BE2C (cell line): ENCODE data around the gene TNPO3.

Experiments
- DNase-seq: peaks from one replicate; pipeline ENCODE4 v3.0.0-alpha.2; 2020
- H3K27me3 ChIP-seq: fragments of 250-450 bp; sonication (Bioruptor Pico); 2 replicates; pipeline ENCODE4 v1.5.1; 2020; ENCODE audit warnings: mild to moderate bottlenecking
- H3K36me3 ChIP-seq: fragments of 250-450 bp; sonication (Bioruptor Pico); 2 replicates; pipeline ENCODE4 v1.5.1; 2020; ENCODE audit warnings: mild to moderate bottlenecking
- H3K4me1 ChIP-seq: fragments of 250-450 bp; sonication (Bioruptor Pico); 2 replicates; pipeline ENCODE4 v1.5.1; 2020
- H3K4me3 ChIP-seq: 2 replicates; pipeline ENCODE4 v1.5.1; 2011; ENCODE audit warnings: low read depth, low read length
- H3K9me3 ChIP-seq: fragments of 250-450 bp; sonication (Bioruptor Pico); 2 replicates; pipeline ENCODE4 v1.5.1; 2020
- CTCF ChIP-seq: IDR thresholded peaks from 2 replicates; pipeline ENCODE4 v1.5.1; 2012; ENCODE audit warnings: mild to moderate bottlenecking, low read depth, low read length

Gene TNPO3

DNA sequence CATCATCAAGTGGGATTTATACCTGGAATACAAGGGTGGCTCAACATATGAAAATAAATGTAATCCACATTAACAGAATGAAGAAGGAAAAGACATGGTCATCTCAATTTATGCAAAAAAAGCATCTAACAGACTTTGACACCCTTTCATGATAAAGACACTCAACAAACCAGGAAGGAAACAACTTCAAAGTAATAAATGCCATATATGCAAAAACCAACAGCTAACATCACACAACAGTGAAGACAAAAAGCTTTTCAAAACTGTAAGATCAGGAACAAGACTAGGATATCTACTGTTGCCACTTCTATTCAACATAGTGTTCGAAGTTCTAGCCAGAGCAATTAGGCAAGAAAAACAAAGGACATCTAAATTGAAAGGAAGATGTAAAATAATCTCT, 22.9 kb downstream of the TNPO3 start:
- no peak for DNase-seq
- Histone ChIP-seq H3K27me3 (no peaks in the 10 kb centered on the region), H3K9me3 (no peaks in the 10 kb centered on the region; the same call in 1 of the 2 replicates), H3K36me3 (peaks cover 20% of the 10 kb centered on the region), H3K4me3 (no peak overlapping the region), H3K4me1 (no peaks in the 10 kb centered on the region)
- TF ChIP-seq CTCF = no peak

GRCh38 chr7:129030440-129030839, 24.5 kb downstream of the TNPO3 start:
- no peak for TF ChIP-seq CTCF
- Histone ChIP-seq H3K36me3 (peaks cover 20% of the 10 kb centered on the region), H3K4me1 (no peaks in the 10 kb centered on the region), H3K9me3 (no peaks in the 10 kb centered on the region; the same call in 1 of the 2 replicates), H3K27me3 (no peaks in the 10 kb centered on the region), H3K4me3 (no peak overlapping the region)
- no peak for DNase-seq

DNA sequence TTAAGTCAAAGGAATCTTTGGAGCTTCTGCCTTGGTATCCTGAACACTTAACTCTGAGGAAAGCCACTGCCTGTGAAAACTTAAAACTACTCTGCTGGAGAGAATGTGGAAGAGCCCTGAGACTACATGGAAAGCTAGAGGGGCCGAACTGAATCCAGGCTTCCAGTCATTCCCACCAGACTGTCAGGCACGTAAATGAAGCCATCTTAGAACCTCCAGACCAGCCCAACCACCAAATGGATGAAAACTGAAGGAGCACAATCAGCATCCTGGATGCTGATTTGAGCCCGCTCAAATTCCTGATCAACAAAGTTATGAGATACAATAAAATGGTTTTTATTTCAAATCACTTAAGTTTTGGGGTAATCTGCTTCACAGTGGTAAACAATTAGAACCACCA, 30.8 kb downstream of the TNPO3 start:
- DNase-seq = no peak
- Histone ChIP-seq H3K27me3 (no peaks in the 10 kb centered on the region), H3K4me3 (no peak overlapping the region), H3K36me3 (no peaks in the 10 kb centered on the region), H3K4me1 (no peaks in the 10 kb centered on the region), H3K9me3 (no peaks in the 10 kb centered on the region)
- TF ChIP-seq CTCF = no peak

DNA sequence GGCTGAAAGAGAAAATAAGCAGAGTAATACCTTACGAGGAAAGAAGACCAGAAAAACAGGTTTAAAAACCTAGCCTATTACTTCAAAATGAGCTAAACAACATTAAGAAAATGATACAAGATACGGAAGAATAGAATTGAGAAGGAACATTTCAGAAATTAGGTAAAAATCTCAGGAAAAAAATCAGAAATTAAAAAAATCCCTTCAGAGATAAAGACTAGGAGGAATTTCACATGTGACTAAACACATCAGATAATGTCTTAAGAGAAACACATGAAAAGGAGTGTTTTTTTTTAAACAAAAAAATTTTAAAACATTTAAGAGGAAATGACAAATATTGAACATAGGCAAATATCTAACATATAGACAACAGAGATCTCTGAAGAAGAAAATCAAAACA, 33.3 kb downstream of the TNPO3 start:
- peaks cover 11% of the 10 kb centered on the region for H3K36me3 ChIP-seq
- H3K4me3 ChIP-seq = no peak overlapping the region
- H3K4me1 ChIP-seq = no peaks in the 10 kb centered on the region; the same call in 1 of the 2 replicates
- no peak for DNase-seq
- H3K27me3 ChIP-seq = no peaks in the 10 kb centered on the region
- no peak for TF ChIP-seq CTCF
- H3K9me3 ChIP-seq = no peaks in the 10 kb centered on the region

GRCh38 chr7:129017933-129018538, 36.9 kb downstream of the TNPO3 start:
- peaks cover 40% of the 10 kb centered on the region for H3K36me3 ChIP-seq
- H3K9me3 ChIP-seq = no peaks in the 10 kb centered on the region
- no peaks in the 10 kb centered on the region for H3K27me3 ChIP-seq
- no peak overlapping the region for H3K4me3 ChIP-seq
- no peaks in the 10 kb centered on the region; the same call in 1 of the 2 replicates for H3K4me1 ChIP-seq
- DNase-seq = no peak
- TF ChIP-seq CTCF = no peak

GRCh38 chr7:129017264-129017663, 37.6 kb downstream of the TNPO3 start:
- TF ChIP-seq CTCF = no peak
- H3K27me3 ChIP-seq = no peaks in the 10 kb centered on the region
- H3K36me3 ChIP-seq = peaks cover 47% of the 10 kb centered on the region
- no peak for DNase-seq
- no peak overlapping the region for H3K4me3 ChIP-seq
- no peaks in the 10 kb centered on the region for H3K9me3 ChIP-seq
- no peaks in the 10 kb centered on the region; the same call in 1 of the 2 replicates for H3K4me1 ChIP-seq
